ENCODE measurements around the gene NOC3L. TPM values are rescaled to one million over a fixed set of nuclear protein-coding genes. Genes with fewer than 3 reads are reported as not detected.

The NOC3L gene, protein sequence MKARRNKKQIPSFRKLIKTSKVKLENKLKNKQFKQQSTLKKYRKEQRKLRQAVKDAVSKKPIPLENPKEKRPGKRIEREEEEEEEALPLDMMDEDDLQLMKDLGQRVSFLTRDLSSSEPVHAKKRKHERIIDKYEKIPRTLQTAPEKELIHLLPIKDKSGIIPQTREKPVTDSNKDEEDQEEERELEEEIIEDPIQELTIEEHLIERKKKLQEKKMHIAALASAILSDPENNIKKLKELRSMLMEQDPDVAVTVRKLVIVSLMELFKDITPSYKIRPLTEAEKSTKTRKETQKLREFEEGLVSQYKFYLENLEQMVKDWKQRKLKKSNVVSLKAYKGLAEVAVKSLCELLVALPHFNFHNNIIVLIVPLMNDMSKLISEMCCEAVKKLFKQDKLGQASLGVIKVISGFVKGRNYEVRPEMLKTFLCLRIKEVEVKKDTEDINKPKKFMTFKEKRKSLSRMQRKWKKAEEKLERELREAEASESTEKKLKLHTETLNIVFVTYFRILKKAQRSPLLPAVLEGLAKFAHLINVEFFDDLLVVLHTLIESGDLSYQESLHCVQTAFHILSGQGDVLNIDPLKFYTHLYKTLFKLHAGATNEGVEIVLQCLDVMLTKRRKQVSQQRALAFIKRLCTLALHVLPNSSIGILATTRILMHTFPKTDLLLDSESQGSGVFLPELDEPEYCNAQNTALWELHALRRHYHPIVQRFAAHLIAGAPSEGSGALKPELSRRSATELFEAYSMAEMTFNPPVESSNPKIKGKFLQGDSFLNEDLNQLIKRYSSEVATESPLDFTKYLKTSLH
- total RNA-seq (2014; rRNA removed; shearing (Covaris generic)) (31.6 and 38.5 TPM in 2 replicates), total RNA-seq (2022) (31.2 and 37.1 TPM in 2 replicates), Bru-seq, nascent RNA (percentile 87 among the genes with signal in this experiment), BruChase-seq, experiment 1, labeled RNA remaining after a 6-hour chase (percentile 80 among the genes with signal in this experiment), BruChase-seq, experiment 2, labeled RNA remaining after a 2-hour chase (percentile 88 among the genes with signal in this experiment)
- long read RNA-seq, transcript NOC3L-201 (21 exons, 3,455 nt) = major isoform, 68 of 80 reads
- long read RNA-seq, partial matches to known transcripts = 3 of 80 reads
- long read RNA-seq, other reads (novel, unspliced or antisense) = 9 of 80 reads

DNA sequence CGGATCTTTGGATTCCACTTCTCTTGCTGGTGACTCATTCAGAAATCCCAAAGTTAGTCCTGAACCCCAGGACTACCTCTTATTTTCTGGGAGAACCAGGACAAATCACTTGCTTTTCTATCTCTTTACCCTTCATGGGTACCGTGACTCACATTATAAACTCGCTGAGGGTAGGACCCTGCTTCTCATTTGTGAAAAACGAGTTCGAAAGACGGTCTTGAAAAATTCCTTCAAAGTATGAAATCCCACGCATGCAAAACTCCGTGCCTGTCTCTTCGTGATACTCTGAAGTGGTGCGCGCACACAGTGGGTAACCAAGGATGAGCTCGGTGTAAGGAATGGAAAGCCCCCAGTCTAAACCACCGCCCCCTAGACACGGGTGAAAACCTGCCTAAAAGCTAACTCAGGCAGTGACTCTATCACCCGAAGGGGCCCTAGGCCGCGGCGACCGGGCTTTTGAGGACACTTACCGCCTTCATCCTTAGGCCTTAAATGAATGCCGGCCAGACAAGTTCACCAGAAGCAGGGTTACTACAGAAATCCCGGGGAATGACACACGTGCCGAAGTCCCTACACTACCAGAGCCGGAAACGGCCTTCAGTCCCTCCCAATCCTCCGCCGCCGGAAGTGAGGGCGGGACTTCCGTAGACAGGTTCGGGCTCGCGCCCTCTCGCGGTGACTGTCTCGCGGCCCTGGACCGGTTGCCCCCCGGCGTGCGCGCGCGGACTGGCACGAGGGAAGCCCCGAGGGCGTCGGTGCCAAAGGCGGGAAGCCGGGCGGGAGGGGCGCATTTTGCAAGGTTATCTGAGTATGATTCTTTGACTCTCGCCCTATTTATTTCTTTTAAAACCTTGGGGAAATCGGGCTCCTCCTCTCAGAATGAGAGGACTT, at the start of gene NOC3L:
Gene NOC3L, minus strand, starts transcription at position 580 of the 891 bp plus-strand sequence. Its CDS starts 101 bp downstream, at position 479.
- H3K27ac ChIP-seq (ENCODE audit: low read depth, low read length, poor library complexity, severe bottlenecking) = peak within 1 kb of the TSS; percentile 47
- peak; percentile 96 for DNase-seq (ENCODE audit: low spot score)
- no peaks in the 10 kb centered on the region for H3K9me3 ChIP-seq (ENCODE audit: low read length)
- H3K4me2 ChIP-seq (ENCODE audit: low read length) = peak within 1 kb of the TSS; percentile 95
- H2AFZ ChIP-seq (ENCODE audit: low read length) = peak within 1 kb of the TSS; percentile 90
- H3K9me2 ChIP-seq (ENCODE audit: insufficient read depth, low read length) = no peaks in the 10 kb centered on the region
- peak within 1 kb of the TSS; percentile 98 for H3K4me3 ChIP-seq (ENCODE audit: low read depth, low read length, poor library complexity, severe bottlenecking)
- peaks cover 9% of the 10 kb centered on the region; the same call in 1 of the 2 replicates for H4K20me1 ChIP-seq (ENCODE audit: insufficient read depth, low read length)
- ChIA-PET POLR2A (interaction anchor here (0.9 to 2.9 kb wide), 7 partner anchors 9 to 41 kb away, joined by 3 to 13 read pairs (median 6); partner anchors contain the start of gene TBC1D12), CTCF (ENCODE audit: unreplicated experiment) (no interaction called here)
- H3K4me1 ChIP-seq (ENCODE audit: insufficient read depth, low read length, poor library complexity, severe bottlenecking) = peaks cover 17% of the 10 kb centered on the region
- peaks cover 38% of the 10 kb centered on the region for H3K79me2 ChIP-seq (ENCODE audit: insufficient read depth, low read depth, low read length)
- intact Hi-C loops (cut with micrococcal nuclease; ENCODE audit: unreplicated experiment) = loop anchor here (2.0 kb wide), 1 partner anchor 40 kb away; the partner anchor contains the start of gene TBC1D12
- TSS peak; percentile 81 for BruUV-seq (replicated peaks)
- H3K36me3 ChIP-seq (ENCODE audit: insufficient read depth, low read length) = peaks cover 36% of the 10 kb centered on the region
- no peak for TF ChIP-seq EZH2phosphoT487 (IDR thresholded peaks at IDR 0.05; ENCODE audit: borderline replicate concordance, low read depth, low read length)
- TF ChIP-seq, protein P1, sequence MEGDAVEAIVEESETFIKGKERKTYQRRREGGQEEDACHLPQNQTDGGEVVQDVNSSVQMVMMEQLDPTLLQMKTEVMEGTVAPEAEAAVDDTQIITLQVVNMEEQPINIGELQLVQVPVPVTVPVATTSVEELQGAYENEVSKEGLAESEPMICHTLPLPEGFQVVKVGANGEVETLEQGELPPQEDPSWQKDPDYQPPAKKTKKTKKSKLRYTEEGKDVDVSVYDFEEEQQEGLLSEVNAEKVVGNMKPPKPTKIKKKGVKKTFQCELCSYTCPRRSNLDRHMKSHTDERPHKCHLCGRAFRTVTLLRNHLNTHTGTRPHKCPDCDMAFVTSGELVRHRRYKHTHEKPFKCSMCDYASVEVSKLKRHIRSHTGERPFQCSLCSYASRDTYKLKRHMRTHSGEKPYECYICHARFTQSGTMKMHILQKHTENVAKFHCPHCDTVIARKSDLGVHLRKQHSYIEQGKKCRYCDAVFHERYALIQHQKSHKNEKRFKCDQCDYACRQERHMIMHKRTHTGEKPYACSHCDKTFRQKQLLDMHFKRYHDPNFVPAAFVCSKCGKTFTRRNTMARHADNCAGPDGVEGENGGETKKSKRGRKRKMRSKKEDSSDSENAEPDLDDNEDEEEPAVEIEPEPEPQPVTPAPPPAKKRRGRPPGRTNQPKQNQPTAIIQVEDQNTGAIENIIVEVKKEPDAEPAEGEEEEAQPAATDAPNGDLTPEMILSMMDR (conservative IDR thresholded peaks at IDR 0.05; ENCODE audit: low read length) = peak; percentile 78

DNA sequence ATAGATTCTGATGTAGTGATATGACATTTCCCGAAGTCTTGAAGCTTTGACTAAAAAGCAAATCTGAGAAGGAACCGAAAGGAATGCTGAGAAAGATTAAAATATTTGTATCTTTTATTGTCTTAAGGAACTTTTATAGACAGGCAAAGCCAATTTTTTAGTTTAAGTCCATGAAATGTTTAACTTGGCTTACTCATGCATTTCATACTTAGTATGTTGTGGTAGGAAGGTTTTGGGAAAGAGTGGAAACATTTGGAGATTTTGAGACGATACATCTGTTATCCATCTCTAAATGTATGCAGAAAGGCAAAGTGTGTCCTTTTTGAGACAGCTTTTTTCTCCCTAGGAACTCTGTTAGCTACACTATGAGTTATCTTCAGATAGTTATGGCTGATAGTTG, 49.7 kb upstream of the NOC3L start:
- DNase-seq (ENCODE audit: low spot score) = no peak
- BruUV-seq (replicated peaks) = no TSS peak
- no peaks in the 10 kb centered on the region for H3K9me2 ChIP-seq (ENCODE audit: insufficient read depth, low read length)
- H3K4me3 ChIP-seq (ENCODE audit: low read depth, low read length, poor library complexity, severe bottlenecking) = no peak overlapping the region
- no peaks in the 10 kb centered on the region for H3K4me1 ChIP-seq (ENCODE audit: insufficient read depth, low read length, poor library complexity, severe bottlenecking)
- H3K27ac ChIP-seq (ENCODE audit: low read depth, low read length, poor library complexity, severe bottlenecking) = no peak overlapping the region
- no peaks in the 10 kb centered on the region for H3K9me3 ChIP-seq (ENCODE audit: low read length)
- no peak for TF ChIP-seq EZH2phosphoT487 (IDR thresholded peaks at IDR 0.05; ENCODE audit: borderline replicate concordance, low read depth, low read length)
- TF ChIP-seq, protein P1 (conservative IDR thresholded peaks at IDR 0.05; ENCODE audit: low read length) = no peak
- no peaks in the 10 kb centered on the region for H4K20me1 ChIP-seq (ENCODE audit: insufficient read depth, low read length)
- H3K79me2 ChIP-seq (ENCODE audit: insufficient read depth, low read depth, low read length) = no peaks in the 10 kb centered on the region; the same call in 1 of the 2 replicates
- intact Hi-C loops (cut with micrococcal nuclease; ENCODE audit: unreplicated experiment) = no loop called here
- POLR2A ChIA-PET = interaction anchor here (1.1 kb wide), 1 partner anchor 10 kb away, joined by 3 read pairs; no protein-coding TSS in a partner anchor
- H2AFZ ChIP-seq (ENCODE audit: low read length) = no peak overlapping the region
- H3K4me2 ChIP-seq (ENCODE audit: low read length) = no peak overlapping the region
- CTCF ChIA-PET (ENCODE audit: unreplicated experiment) = no interaction called here
- no peaks in the 10 kb centered on the region for H3K36me3 ChIP-seq (ENCODE audit: insufficient read depth, low read length)
